Measurements from ENCODE around the gene TBC1D7.
"Not testable (repeated sequence)": the region's sequence is repeated elsewhere in the genome, so short reads cannot be mapped to it uniquely, and the experiment has no call there.

The TBC1D7 gene

DNA sequence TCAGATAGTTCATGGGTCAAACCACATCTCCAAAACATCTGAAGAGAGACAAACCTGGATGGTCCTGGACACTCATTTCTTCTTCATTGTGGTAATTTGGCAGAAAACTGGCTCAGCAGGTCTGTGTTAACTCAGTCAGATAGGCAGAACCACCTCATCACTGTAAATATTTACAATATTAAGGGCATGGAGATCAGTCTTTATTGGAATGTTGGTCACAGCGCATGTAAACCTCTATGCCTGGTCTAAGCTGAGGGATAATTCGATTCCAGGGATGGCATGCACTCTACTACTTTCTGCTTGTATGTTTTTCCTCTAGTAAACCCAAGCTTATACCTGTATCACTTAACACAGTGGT lies 4.0 kb upstream of the TBC1D7 start:
- H3K9me3 ChIP-seq (ENCODE audit: control insufficient read depth, low read length) = no peaks in the 10 kb centered on the region
- H3K4me1 ChIP-seq (ENCODE audit: control insufficient read depth, insufficient read depth, low read length) = peaks cover 3% of the 10 kb centered on the region
- H3K9ac ChIP-seq (ENCODE audit: low read length) = no peak overlapping the region
- H3K27me3 ChIP-seq (ENCODE audit: control insufficient read depth, insufficient read depth, low read length) = no peaks in the 10 kb centered on the region
- H3K36me3 ChIP-seq (ENCODE audit: control insufficient read depth, insufficient read depth, low read length) = no peaks in the 10 kb centered on the region
- H3K4me3 ChIP-seq (ENCODE audit: low read length) = no peak overlapping the region

DNA sequence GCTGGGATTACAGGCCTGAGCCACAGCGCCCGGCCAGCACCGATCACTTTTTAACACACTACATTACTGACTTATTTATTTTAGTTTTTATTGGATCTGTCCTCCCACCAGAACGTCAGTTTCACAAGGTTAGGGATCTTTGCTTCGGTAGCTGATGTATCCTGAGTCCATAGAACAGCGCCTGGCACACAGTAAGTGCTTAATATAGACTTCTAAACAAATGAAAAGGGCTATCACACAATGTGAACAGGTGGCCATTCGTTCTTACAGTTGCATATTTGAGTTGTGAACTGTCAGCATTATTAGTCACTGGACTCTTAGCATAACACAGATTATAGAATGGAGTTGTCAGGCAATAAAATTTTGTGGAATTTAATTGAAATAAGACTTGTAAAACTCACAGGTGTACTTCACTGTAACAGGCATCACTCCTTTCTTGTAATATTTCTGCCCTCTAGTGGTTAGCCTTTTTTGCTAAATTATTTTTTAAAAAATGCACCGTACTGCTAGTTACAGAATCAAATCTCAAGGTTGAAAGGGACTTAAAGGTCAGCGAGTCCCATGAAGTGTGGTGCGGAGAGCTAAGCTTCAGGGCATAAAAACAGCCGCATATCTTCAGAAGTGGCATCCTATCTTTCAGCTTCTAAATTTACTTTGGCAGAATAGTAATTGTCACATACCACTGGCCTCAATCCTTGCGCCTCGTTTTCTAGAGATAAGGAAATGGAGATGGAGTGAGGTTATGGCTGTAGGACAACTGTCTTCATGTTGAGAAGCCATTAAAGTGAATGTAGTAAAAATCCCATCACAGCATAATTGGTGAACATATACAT lies 3.4 kb upstream of the TBC1D7 start:
- H3K4me3 ChIP-seq (ENCODE audit: low read length) = no peak overlapping the region
- H3K9ac ChIP-seq (ENCODE audit: low read length) = no peak overlapping the region
- no peaks in the 10 kb centered on the region for H3K27me3 ChIP-seq (ENCODE audit: control insufficient read depth, insufficient read depth, low read length)
- peaks cover 3% of the 10 kb centered on the region for H3K4me1 ChIP-seq (ENCODE audit: control insufficient read depth, insufficient read depth, low read length)
- H3K9me3 ChIP-seq (ENCODE audit: control insufficient read depth, low read length) = no peaks in the 10 kb centered on the region
- no peaks in the 10 kb centered on the region for H3K36me3 ChIP-seq (ENCODE audit: control insufficient read depth, insufficient read depth, low read length)

DNA sequence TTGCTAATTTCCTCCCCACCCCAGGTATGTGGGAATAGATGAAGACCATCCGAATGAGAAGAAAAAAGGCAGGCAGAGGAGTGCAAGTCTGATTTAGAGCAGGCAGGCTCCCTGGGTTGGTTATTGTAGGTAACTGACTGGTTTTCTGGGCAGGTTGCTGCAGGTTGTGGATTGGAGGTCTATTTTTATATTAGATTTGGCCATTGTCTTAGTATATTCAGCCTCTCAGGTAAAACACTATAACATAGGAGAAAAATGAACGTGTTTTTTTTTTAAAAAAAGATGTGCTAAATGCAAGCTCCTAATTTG lies 492 bp upstream of the TBC1D7 start:
- Histone ChIP-seq H3K9ac (ENCODE audit: low read length) (peak overlapping the region; percentile 85), H3K36me3 (ENCODE audit: control insufficient read depth, insufficient read depth, low read length) (no peaks in the 10 kb centered on the region), H3K9me3 (ENCODE audit: control insufficient read depth, low read length) (no peaks in the 10 kb centered on the region), H3K4me1 (ENCODE audit: control insufficient read depth, insufficient read depth, low read length) (peaks cover 3% of the 10 kb centered on the region), H3K27me3 (ENCODE audit: control insufficient read depth, insufficient read depth, low read length) (no peaks in the 10 kb centered on the region), H3K4me3 (ENCODE audit: low read length) (peak overlapping the region; percentile 98)

DNA sequence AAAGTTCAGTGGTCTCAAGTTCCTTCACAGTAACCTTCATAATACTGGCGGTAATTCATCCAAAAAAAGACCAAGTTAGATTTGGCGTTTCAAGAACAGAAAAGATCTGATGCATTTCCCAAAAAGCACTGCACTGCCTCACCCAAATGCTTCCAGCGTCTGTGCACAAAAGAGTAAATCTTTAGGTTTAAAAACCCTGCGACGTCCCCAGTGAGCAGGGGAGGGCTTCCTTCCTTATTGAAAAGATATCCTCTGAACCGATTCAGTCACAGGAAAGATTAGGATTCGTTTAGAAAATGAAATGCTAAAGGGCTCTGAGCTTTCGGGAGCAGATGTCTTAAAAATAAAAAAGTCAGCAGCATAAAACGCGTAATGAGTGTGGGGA lies 654 bp downstream of the TBC1D7 start:
- Histone ChIP-seq H3K9me3 (ENCODE audit: control insufficient read depth, low read length) (no peaks in the 10 kb centered on the region), H3K27me3 (ENCODE audit: control insufficient read depth, insufficient read depth, low read length) (no peaks in the 10 kb centered on the region), H3K9ac (ENCODE audit: low read length) (peak overlapping the region; percentile 85), H3K4me3 (ENCODE audit: low read length) (peak overlapping the region; percentile 98), H3K36me3 (ENCODE audit: control insufficient read depth, insufficient read depth, low read length) (no peaks in the 10 kb centered on the region), H3K4me1 (ENCODE audit: control insufficient read depth, insufficient read depth, low read length) (peaks cover 3% of the 10 kb centered on the region)

DNA sequence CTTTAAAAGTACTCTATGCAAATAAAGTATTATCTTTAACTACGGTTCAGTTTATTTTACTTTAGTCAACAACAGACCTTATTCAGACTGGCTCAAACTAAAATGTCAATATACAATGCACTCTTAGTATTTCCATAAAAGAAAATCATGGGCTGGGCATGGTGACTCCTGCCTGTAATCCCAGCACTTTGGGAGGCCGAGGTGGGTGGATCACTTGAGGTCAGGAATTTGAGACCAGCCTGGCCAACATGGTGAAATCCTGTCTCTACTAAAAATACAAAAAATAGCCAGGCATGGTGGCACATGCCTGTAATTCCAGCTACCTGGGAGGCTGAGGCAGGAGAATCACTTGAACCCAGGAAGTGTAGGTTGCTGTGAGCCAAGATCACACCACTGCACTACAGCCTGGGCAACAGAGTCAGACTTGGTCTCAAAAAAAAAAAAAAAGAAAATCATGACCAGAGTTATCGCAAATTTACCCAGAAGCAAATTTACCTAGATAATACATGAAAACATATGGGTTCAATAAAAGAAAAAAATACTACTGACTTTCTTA lies 2.2 kb downstream of the TBC1D7 start:
- not testable (repeated sequence) for H3K36me3 ChIP-seq (ENCODE audit: control insufficient read depth, insufficient read depth, low read length); H3K4me1 ChIP-seq (ENCODE audit: control insufficient read depth, insufficient read depth, low read length); H3K27me3 ChIP-seq (ENCODE audit: control insufficient read depth, insufficient read depth, low read length); H3K9me3 ChIP-seq (ENCODE audit: control insufficient read depth, low read length); H3K4me3 ChIP-seq (ENCODE audit: low read length); H3K9ac ChIP-seq (ENCODE audit: low read length)

DNA sequence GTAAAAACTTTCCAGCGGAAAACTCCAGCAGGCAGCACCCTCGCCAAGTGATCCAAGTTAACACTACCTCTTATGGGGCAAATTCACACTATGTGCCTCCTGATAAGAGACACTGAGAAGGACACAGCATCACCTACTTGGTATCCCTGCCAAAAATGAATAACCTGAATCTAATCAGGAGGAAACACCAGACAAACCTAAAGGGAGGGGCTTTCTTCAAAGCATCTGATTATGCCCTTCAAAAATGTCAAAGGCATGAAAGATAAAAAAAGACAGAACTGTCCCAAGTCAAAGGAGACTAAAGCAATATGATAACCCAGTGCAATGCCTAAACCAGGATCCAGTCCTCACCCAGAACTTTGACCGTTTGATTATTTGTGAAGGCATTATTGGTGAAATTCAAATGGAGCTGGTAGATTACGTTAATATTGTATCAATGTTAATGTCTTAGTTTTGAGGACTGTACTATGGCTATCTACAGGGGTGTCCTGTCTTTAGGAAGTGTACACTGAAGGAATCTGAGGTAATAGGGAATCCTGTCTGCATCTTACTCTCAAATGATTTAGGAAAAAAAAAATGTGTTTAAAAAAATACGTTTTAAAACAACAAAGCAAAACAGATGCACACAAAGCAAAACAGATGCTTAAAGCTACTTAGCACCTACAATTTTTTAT lies 8.3 kb downstream of the TBC1D7 start:
- Histone ChIP-seq H3K36me3 (ENCODE audit: control insufficient read depth, insufficient read depth, low read length) (peaks cover 10% of the 10 kb centered on the region), H3K9me3 (ENCODE audit: control insufficient read depth, low read length) (no peaks in the 10 kb centered on the region), H3K4me3 (ENCODE audit: low read length) (no peak overlapping the region), H3K9ac (ENCODE audit: low read length) (no peak overlapping the region), H3K27me3 (ENCODE audit: control insufficient read depth, insufficient read depth, low read length) (no peaks in the 10 kb centered on the region), H3K4me1 (ENCODE audit: control insufficient read depth, insufficient read depth, low read length) (no peaks in the 10 kb centered on the region)

DNA sequence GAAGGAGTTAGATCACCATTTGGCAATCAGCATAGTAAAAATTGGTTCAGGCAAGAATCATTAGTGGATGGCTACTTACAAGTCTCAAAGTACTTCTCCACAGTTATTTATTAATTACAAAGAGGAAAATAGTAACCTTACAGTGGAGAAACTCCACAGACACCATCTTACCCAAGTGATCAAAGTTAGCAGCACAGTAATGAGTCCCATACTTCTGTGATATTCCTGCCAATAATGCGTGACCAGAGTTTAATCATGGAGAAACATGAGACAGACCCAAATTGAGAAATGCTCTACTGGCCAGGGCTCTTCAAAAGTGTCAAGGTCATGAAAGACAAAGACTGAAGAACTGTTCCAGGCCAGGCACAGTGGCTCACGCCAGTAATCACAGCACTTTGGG lies 9.5 kb downstream of the TBC1D7 start:
- H3K36me3 ChIP-seq (ENCODE audit: control insufficient read depth, insufficient read depth, low read length) = peaks cover 10% of the 10 kb centered on the region
- H3K9ac ChIP-seq (ENCODE audit: low read length) = no peak overlapping the region
- H3K4me3 ChIP-seq (ENCODE audit: low read length) = no peak overlapping the region
- H3K4me1 ChIP-seq (ENCODE audit: control insufficient read depth, insufficient read depth, low read length) = no peaks in the 10 kb centered on the region
- no peaks in the 10 kb centered on the region for H3K27me3 ChIP-seq (ENCODE audit: control insufficient read depth, insufficient read depth, low read length)
- no peaks in the 10 kb centered on the region for H3K9me3 ChIP-seq (ENCODE audit: control insufficient read depth, low read length)

DNA sequence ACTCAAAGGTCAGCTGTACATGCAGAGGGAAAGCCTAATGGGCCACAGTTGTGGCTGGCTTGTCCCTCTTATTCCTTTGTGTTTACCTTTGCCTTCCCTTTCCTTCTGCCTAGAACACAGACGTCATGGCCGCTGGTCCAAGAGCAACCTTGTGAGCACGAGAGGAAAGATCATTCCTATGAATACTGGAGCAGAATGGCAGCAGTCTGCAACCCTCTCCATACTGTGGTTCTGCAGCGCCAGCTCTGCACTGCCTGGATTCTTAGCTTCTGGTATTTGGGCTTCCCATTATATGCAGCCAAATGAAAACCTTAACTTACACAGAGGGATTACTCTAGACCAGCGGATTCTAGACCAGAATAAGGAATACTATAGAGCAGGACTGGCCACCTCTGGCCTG lies 12.4 kb downstream of the TBC1D7 start:
- peaks cover 9% of the 10 kb centered on the region for H3K36me3 ChIP-seq (ENCODE audit: control insufficient read depth, insufficient read depth, low read length)
- H3K4me1 ChIP-seq (ENCODE audit: control insufficient read depth, insufficient read depth, low read length) = no peaks in the 10 kb centered on the region
- H3K9ac ChIP-seq (ENCODE audit: low read length) = no peak overlapping the region
- H3K27me3 ChIP-seq (ENCODE audit: control insufficient read depth, insufficient read depth, low read length) = no peaks in the 10 kb centered on the region
- no peak overlapping the region for H3K4me3 ChIP-seq (ENCODE audit: low read length)
- H3K9me3 ChIP-seq (ENCODE audit: control insufficient read depth, low read length) = no peaks in the 10 kb centered on the region

DNA sequence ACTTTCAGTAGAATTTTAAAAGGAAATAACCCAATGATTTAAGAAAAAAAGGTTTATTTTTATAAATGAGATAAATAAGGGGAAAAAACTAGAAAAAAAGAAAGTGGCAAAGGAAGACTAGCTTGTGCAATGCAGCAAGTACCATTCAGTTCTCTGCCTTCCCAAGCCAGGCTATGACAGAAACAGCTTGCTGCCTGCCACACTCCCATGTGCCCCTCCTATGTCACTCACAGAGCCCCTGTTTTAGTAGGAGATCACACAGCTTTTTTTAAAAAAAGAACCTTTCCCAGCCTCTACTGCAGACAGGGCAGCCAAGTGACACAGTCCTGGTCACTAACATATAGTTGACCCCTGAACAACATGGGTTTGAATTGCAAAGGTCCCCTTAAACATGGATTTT lies 13.5 kb downstream of the TBC1D7 start:
- H3K36me3 ChIP-seq (ENCODE audit: control insufficient read depth, insufficient read depth, low read length) = peaks cover 6% of the 10 kb centered on the region
- H3K27me3 ChIP-seq (ENCODE audit: control insufficient read depth, insufficient read depth, low read length) = no peaks in the 10 kb centered on the region
- H3K4me1 ChIP-seq (ENCODE audit: control insufficient read depth, insufficient read depth, low read length) = no peaks in the 10 kb centered on the region
- H3K9ac ChIP-seq (ENCODE audit: low read length) = no peak overlapping the region
- no peaks in the 10 kb centered on the region for H3K9me3 ChIP-seq (ENCODE audit: control insufficient read depth, low read length)
- no peak overlapping the region for H3K4me3 ChIP-seq (ENCODE audit: low read length)

DNA sequence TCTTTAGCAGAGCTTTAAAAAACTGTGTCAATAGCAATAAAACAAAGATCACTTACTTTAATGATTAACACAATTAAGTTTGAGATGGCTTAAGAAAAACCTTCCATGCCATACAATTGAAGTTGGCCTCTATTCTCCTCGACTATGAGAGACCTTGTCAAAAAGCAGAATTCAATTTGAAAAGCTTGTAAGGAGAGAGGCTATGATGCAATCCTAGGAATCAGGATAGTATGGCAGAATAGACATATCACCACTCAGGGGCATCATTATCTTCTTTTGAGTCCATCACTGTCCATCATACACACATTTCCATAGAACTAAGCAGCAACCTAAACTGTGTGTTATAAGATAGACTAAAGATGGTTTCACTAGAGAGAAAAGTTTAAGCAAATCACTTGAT lies 17.2 kb downstream of the TBC1D7 start:
- Histone ChIP-seq H3K9ac (ENCODE audit: low read length) (no peak overlapping the region), H3K36me3 (ENCODE audit: control insufficient read depth, insufficient read depth, low read length) (no peaks in the 10 kb centered on the region), H3K9me3 (ENCODE audit: control insufficient read depth, low read length) (no peaks in the 10 kb centered on the region), H3K4me3 (ENCODE audit: low read length) (no peak overlapping the region), H3K27me3 (ENCODE audit: control insufficient read depth, insufficient read depth, low read length) (no peaks in the 10 kb centered on the region), H3K4me1 (ENCODE audit: control insufficient read depth, insufficient read depth, low read length) (no peaks in the 10 kb centered on the region)

DNA sequence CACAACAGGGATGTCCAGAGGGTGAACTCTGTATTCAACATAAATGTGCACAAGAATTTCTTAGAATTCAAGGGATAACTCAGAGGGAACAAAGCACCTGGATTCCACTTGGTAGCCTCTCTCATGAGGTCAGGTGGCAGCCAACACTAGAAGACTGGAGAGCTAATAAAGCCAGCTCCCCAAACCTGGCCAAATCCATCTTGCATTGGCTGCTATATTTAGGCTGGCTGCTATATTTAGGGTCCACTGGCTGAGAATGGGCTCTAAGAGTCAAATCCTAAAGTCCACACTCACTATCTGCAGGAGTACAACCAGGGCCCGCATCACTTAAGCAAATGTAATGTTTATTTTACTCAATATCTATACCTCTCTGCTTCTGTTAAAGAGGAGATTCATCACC lies 20.0 kb downstream of the TBC1D7 start:
- no peaks in the 10 kb centered on the region for H3K36me3 ChIP-seq (ENCODE audit: control insufficient read depth, insufficient read depth, low read length)
- no peak overlapping the region for H3K9ac ChIP-seq (ENCODE audit: low read length)
- no peak overlapping the region for H3K4me3 ChIP-seq (ENCODE audit: low read length)

DNA sequence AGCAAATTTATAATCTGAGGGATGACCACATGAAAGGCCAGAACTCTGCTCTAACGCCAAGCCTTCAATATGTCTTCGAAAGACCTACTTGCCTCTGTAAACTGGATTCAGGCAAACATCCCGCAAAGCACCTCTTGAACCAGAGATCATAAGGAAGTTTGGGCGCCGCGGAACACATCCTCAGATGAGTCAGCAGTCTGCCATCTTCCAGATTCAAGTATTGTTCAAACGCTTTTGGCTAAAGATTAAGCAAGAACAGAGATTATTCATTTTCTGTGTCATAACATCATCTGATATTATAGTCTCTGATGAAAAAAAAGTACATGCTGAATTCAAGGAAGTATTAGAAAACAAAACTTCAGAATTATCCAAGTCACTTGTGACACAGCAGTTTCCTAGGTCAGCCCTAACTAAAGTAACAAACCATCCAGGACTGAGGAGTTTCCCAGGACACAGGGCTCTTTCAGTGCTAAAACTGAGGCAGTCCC lies 20.8 kb downstream of the TBC1D7 start:
- H3K36me3 ChIP-seq (ENCODE audit: control insufficient read depth, insufficient read depth, low read length) = no peaks in the 10 kb centered on the region

More for the DNA sequence above, 20.0 kb downstream of the TBC1D7 start:
- Histone ChIP-seq H3K9me3 (ENCODE audit: control insufficient read depth, low read length) (no peaks in the 10 kb centered on the region), H3K4me1 (ENCODE audit: control insufficient read depth, insufficient read depth, low read length) (no peaks in the 10 kb centered on the region), H3K27me3 (ENCODE audit: control insufficient read depth, insufficient read depth, low read length) (no peaks in the 10 kb centered on the region)

More for the DNA sequence above, 20.8 kb downstream of the TBC1D7 start:
- Histone ChIP-seq H3K4me3 (ENCODE audit: low read length) (no peak overlapping the region), H3K9ac (ENCODE audit: low read length) (no peak overlapping the region), H3K27me3 (ENCODE audit: control insufficient read depth, insufficient read depth, low read length) (no peaks in the 10 kb centered on the region), H3K4me1 (ENCODE audit: control insufficient read depth, insufficient read depth, low read length) (peaks cover 5% of the 10 kb centered on the region), H3K9me3 (ENCODE audit: control insufficient read depth, low read length) (no peaks in the 10 kb centered on the region)
